Keratinocyte (primary cell): ENCODE measurements around the gene CXCL6. TPM values are rescaled to one million over a fixed set of nuclear protein-coding genes. Genes with fewer than 3 reads are reported as not detected.

Source experiments
- DNase-seq: peaks from one replicate; pipeline ENCODE4 v3.0.0-alpha.2; 2011; ENCODE audit warnings: low read depth, missing footprints, low spot score
- FAIRE-seq: peaks from 2 replicates; lab custom pipeline; 2011; peaks lifted over from hg19 to GRCh38; lab: Jason Lieb, UNC
- H2AFZ ChIP-seq: 2 replicates; pipeline ENCODE4 v1.6.0; 2012; ENCODE audit warnings: low read length, control low read depth, inconsistent platforms; ENCODE audit not compliant: control insufficient read depth
- H3K27ac ChIP-seq: 2 replicates; pipeline ENCODE4 v1.5.1; 2011; ENCODE audit warnings: low read length; ENCODE audit not compliant: control insufficient read depth, insufficient read depth
- H3K27me3 ChIP-seq: 3 replicates; pipeline ENCODE4 v1.6.0; 2011; ENCODE audit warnings: low read length; ENCODE audit not compliant: control insufficient read depth, insufficient read depth; ENCODE audit errors: extremely low read depth
- H3K36me3 ChIP-seq, 2 experiments: 2 replicates in 1 of 2; 3 replicates in 1 of 2; pipeline ENCODE4 v1.5.1; 2011; ENCODE audit warnings: low read length in 2 of 2, mild to moderate bottlenecking in 1 of 2; ENCODE audit not compliant: control insufficient read depth in 2 of 2, insufficient read depth in 2 of 2; ENCODE audit errors: extremely low read depth in 1 of 2
- H3K4me1 ChIP-seq: 3 replicates; pipeline ENCODE4 v1.5.1; 2011; ENCODE audit warnings: low read length; ENCODE audit not compliant: control insufficient read depth, insufficient read depth; ENCODE audit errors: extremely low read depth
- H3K4me2 ChIP-seq: 3 replicates; pipeline ENCODE4 v1.6.0; 2011; ENCODE audit warnings: low read depth, low read length; ENCODE audit not compliant: control insufficient read depth, insufficient read depth; ENCODE audit errors: extremely low read depth
- H3K4me3 ChIP-seq, 3 experiments: fragments of 200-600 bp in 1 of 3; sonication (generic) in 1 of 3; 2 replicates in 2 of 3; 3 replicates in 1 of 3; pipeline ENCODE4 v1.5.1; 2011 to 2016; ENCODE audit warnings: low read length in 3 of 3, mild to moderate bottlenecking in 3 of 3, control low read depth in 2 of 3, inconsistent platforms in 1 of 3, low read depth in 1 of 3, mixed read lengths in 1 of 3, mixed run types in 1 of 3, moderate library complexity in 1 of 3; ENCODE audit not compliant: control insufficient read depth in 2 of 3, insufficient read depth in 2 of 3; ENCODE audit errors: extremely low read depth in 1 of 3
- H3K79me2 ChIP-seq: 2 replicates; pipeline ENCODE4 v1.6.0; 2012; ENCODE audit warnings: low read length; ENCODE audit not compliant: control insufficient read depth, insufficient read depth
- H3K9ac ChIP-seq: 3 replicates; pipeline ENCODE4 v1.6.0; 2011; ENCODE audit warnings: low read length; ENCODE audit not compliant: control insufficient read depth, insufficient read depth; ENCODE audit errors: extremely low read depth
- H3K9me1 ChIP-seq: 3 replicates; pipeline ENCODE4 v1.6.0; 2011; ENCODE audit warnings: low read length; ENCODE audit not compliant: control insufficient read depth, insufficient read depth; ENCODE audit errors: extremely low read depth
- H3K9me3 ChIP-seq: 2 replicates; pipeline ENCODE4 v1.5.1; 2012; ENCODE audit warnings: low read depth, low read length; ENCODE audit not compliant: control insufficient read depth
- H4K20me1 ChIP-seq: 3 replicates; pipeline ENCODE4 v1.6.0; 2011; ENCODE audit warnings: low read length; ENCODE audit not compliant: control insufficient read depth, insufficient read depth; ENCODE audit errors: extremely low read depth
- CTCF ChIP-seq, 3 experiments: IDR thresholded peaks in 1 of 3; conservative IDR thresholded peaks in 1 of 3; optimal IDR thresholded peaks in 1 of 3; 2 replicates in 2 of 3; 3 replicates in 1 of 3; pipeline versions ENCODE3 to v1.5.1; 2011; ENCODE audit warnings: low read length in 3 of 3, mild to moderate bottlenecking in 3 of 3, moderate library complexity in 2 of 3, control low read depth in 1 of 3, inconsistent platforms in 1 of 3; ENCODE audit not compliant: insufficient read depth in 2 of 3; ENCODE audit errors: extremely low read depth in 1 of 3
- EZH2 ChIP-seq: IDR thresholded peaks from one replicate; pipeline ENCODE4 v1.6.1; 2012; ENCODE audit warnings: inconsistent platforms, mild to moderate bottlenecking, low read length, moderate library complexity
- dilution Hi-C: fragments of 300-500 bp; cut with MboI; formaldehyde crosslinking; loops from one replicate; pipeline ENCODE4 v1.7.0; 2020; ENCODE audit warnings: low sequenced_read_pairs; ENCODE audit not compliant: extremely low pct_ligation_motif_present
- polyA plus RNA-seq, 5 experiments: library from polyadenylated mRNA; depleted of rRNA in 3 of 5; stranded (reverse) in 3 of 5; stranded (forward) in 1 of 5; unstranded in 1 of 5; fragments of >200 nt; gene quantifications; 1 replicate in 1 of 5; 2 replicates in 3 of 5; 3 replicates in 1 of 5; pipeline versions ENCODE4 v1.2.1 to v1.2.3, GENCODE V29; 2011 to 2012; ENCODE audit warnings: missing spikeins in 2 of 5, low read depth in 1 of 5, low replicate concordance in 1 of 5

Gene CXCL6
- polyA plus RNA-seq, 1 donor (not counting 4 experiments of a cell fraction or from before 2014, with no cell fraction given), result 0.08 TPM

DNA sequence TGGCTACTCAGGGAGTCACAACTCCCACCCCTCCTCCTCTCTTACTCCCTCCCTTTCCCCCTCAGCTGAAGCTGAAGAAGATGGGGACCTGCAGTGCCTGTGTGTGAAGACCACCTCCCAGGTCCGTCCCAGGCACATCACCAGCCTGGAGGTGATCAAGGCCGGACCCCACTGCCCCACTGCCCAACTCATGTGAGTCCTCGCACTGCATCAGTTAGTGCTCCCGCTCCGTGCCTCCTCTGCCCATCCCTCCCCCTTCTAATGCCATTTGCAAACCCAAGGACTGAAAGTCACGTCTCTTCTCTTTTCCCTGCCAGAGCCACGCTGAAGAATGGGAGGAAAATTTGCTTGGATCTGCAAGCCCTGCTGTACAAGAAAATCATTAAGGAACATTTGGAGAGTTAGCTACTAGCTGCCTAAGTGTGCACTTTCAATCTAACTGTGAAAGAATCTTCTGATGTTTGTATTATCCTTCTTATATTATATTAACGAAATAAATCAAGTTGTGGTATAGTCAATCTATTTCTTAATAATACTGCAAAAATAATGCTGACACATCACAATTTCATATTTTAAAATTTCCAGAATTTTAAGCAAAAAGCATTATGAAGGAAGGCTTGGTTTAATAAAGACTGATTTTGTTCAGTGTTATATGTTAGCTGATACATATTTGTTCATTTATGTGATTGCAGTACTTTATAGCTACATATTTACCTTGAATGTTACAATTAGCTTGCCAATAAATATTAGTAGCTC is 17.4 kb downstream of the CXCL6 start:
- peak overlapping the region; percentile 74 for H3K4me2 ChIP-seq
- no peak for DNase-seq
- no peak for TF ChIP-seq EZH2
- no peak for TF ChIP-seq CTCF (optimal IDR thresholded peaks at IDR 0.05 in 1 of 3, IDR thresholded peaks at IDR 0.05 in 1 of 3, conservative IDR thresholded peaks at IDR 0.05 in 1 of 3; ENCODE audit: extremely low read depth in 1 of 3, insufficient read depth in 2 of 3, low read length in 3 of 3)
- H4K20me1 ChIP-seq, result no peaks in the 10 kb centered on the region
- H3K27ac ChIP-seq, result no peak overlapping the region
- peak overlapping the region in 1 of 3 experiments; percentile 44 for H3K4me3 ChIP-seq
- peak overlapping the region; percentile 73 for H2AFZ ChIP-seq
- H3K4me1 ChIP-seq, result peaks cover 9% of the 10 kb centered on the region
- peaks cover 8% of the 10 kb centered on the region for H3K27me3 ChIP-seq
- no peak overlapping the region for H3K9ac ChIP-seq
- FAIRE-seq, result no peak
- no peaks in the 10 kb centered on the region for H3K79me2 ChIP-seq
- no peaks in the 10 kb centered on the region for H3K9me3 ChIP-seq
- dilution Hi-C loops, result no loop called here
- no peaks in the 10 kb centered on the region for H3K36me3 ChIP-seq
- no peaks in the 10 kb centered on the region for H3K9me1 ChIP-seq

DNA sequence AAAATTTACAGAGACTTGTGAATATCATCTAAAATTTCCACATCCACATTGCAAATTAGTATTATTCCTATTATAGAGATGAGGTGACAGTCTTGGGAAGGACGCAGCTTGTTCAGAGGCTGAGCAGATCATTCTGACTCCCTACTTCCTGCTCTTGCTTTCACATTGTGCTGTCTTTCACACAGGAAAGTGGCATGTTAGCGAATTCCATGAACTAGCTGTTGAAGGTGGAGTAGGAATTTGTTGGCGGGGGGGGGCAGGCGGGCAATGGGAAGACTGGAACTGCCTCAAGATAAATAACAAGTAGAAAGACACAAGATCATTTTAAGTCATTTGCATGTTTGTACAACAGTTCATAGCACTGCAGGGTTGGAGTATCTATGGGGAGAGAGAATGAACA is 18.9 kb downstream of the CXCL6 start:
- H3K4me1 ChIP-seq, result peaks cover 9% of the 10 kb centered on the region
- no peaks in the 10 kb centered on the region for H3K36me3 ChIP-seq
- no peak overlapping the region for H3K4me3 ChIP-seq
- H4K20me1 ChIP-seq, result no peaks in the 10 kb centered on the region
- H3K27me3 ChIP-seq, result peaks cover 8% of the 10 kb centered on the region
- no peaks in the 10 kb centered on the region for H3K9me3 ChIP-seq
- dilution Hi-C loops, result no loop called here
- no peak for DNase-seq
- no peaks in the 10 kb centered on the region for H3K79me2 ChIP-seq
- H3K27ac ChIP-seq, result no peak overlapping the region
- no peak overlapping the region for H2AFZ ChIP-seq
- no peak overlapping the region for H3K9ac ChIP-seq
- no peaks in the 10 kb centered on the region for H3K9me1 ChIP-seq
- no peak overlapping the region for H3K4me2 ChIP-seq
- TF ChIP-seq CTCF (optimal IDR thresholded peaks at IDR 0.05 in 1 of 3, IDR thresholded peaks at IDR 0.05 in 1 of 3, conservative IDR thresholded peaks at IDR 0.05 in 1 of 3; ENCODE audit: extremely low read depth in 1 of 3, insufficient read depth in 2 of 3, low read length in 3 of 3), result no peak
- TF ChIP-seq EZH2, result no peak
- FAIRE-seq, result peak; percentile 17
